ENCODE measurements around the gene DNAJB9.
"Not testable (repeated sequence)": the region's sequence is repeated elsewhere in the genome, so short reads cannot be mapped to it uniquely, and the experiment has no call there.

DNA sequence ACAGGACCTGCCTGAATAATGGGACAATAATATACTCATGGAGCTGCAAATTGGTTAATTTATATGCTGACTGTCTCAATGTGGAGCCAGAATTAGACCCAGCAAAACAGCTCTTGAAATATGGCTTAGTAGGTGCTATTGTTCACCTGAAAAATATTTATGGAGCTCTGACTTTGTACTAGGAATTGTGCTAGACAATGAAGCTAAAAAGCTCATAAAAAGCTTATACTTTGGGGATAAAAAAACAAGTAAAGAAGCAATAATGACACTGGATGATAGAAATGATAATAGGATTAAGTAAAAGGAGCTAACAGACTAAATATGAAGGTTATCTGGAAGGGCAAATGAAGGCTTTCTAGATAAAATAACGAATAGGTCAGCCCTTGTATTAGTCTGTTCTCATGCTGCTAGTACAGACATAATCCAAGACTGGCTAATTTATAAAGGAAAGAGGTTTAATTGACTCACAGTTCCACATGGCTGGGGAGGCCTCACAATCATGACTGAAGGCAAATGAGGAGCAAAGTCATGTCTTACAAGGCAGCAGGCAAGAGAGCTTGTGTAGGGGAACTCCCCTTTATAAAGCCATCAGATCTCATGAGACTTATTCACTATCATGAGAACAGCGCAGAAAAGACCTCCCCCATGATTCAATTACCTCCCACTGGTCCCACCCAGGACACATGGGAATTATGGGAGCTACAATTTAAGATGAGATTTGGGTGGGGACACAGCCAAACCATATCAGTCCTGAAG is 21.4 kb upstream of the DNAJB9 start:
- TF ChIP-seq, protein P1, sequence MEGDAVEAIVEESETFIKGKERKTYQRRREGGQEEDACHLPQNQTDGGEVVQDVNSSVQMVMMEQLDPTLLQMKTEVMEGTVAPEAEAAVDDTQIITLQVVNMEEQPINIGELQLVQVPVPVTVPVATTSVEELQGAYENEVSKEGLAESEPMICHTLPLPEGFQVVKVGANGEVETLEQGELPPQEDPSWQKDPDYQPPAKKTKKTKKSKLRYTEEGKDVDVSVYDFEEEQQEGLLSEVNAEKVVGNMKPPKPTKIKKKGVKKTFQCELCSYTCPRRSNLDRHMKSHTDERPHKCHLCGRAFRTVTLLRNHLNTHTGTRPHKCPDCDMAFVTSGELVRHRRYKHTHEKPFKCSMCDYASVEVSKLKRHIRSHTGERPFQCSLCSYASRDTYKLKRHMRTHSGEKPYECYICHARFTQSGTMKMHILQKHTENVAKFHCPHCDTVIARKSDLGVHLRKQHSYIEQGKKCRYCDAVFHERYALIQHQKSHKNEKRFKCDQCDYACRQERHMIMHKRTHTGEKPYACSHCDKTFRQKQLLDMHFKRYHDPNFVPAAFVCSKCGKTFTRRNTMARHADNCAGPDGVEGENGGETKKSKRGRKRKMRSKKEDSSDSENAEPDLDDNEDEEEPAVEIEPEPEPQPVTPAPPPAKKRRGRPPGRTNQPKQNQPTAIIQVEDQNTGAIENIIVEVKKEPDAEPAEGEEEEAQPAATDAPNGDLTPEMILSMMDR (IDR thresholded peaks at IDR 0.05; ENCODE audit: poor library complexity): not testable (repeated sequence)
- TF ChIP-seq EZH2phosphoT487 (IDR thresholded peaks at IDR 0.05; ENCODE audit: low read depth, severe bottlenecking, unreplicated experiment); EZH2 (IDR thresholded peaks at IDR 0.05; ENCODE audit: borderline replicate concordance): not testable (repeated sequence)

All from hepatocyte (in vitro differentiated cells).